NK-92 treated with Interleukin-12 subunit alpha and Interleukin-12 subunit beta, amount 100 ng/mL, for 24 hours (cell line): ENCODE results near the gene TRIM47.

ENCODE experiments used
- DNase-seq: peaks from one replicate; lab custom pipeline; 2025; lab: John Stamatoyannopoulos, UW

Gene TRIM47

GRCh38 chr17:75828741-75829140 lies 49.6 kb downstream of the TRIM47 start:
- DNase-seq = no peak

DNA sequence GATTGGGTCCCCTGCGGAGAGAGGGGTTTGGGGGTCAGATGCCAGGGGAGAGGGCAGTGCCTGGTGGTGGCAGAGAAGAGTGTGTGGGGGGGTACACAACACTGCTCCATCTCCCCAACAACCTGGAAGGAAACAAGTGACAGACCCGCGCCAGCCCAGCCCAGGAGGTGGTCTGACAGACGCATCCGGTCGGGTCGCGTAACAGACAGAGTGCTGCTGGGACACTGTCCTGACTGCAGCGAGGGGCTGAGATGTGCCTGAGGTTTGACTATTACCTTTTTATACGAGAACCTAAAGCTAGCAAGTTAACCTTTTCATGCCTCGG lies 50.3 kb downstream of the TRIM47 start:
- no peak for DNase-seq

- no peak for DNase-seq
These were observed 50.9 kb downstream of the TRIM47 start for GRCh38 chr17:75827308-75828075.

DNA sequence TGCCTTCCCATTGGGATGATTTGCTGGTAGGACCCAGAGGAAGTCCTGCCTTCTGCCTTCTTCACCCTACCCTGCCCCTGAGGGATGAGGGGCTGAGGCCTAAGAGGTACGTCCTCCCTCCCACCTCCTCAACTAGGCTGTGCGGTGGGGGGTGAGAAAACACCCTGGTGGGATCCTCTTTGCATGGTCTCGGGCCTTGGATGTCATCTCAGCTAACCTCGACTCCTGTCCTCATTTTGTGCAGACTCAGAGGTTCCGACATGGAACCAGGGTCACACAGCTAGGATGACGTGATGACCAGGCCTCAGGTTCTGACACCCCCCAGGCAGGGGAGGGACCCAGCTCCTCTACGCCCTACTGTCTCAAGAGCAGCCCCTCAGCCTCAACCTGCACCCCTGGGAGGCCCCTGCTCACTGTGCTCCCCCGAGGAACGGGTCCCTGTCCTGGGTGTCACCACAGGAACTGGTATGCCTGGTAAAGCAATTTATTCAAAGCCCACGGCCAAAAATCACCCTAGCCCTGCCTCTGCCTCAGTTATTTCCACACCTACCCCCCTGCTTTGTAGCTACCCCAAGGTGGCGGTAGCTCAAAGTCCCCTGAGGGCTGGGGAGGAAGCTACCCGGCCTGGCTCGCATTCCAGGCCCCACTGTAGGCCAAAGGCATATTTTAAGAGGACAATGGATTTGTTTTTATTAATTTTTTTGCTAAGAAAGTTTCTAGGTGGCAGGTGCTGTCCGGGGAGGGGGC lies 51.6 kb downstream of the TRIM47 start:
- no peak for DNase-seq

DNA sequence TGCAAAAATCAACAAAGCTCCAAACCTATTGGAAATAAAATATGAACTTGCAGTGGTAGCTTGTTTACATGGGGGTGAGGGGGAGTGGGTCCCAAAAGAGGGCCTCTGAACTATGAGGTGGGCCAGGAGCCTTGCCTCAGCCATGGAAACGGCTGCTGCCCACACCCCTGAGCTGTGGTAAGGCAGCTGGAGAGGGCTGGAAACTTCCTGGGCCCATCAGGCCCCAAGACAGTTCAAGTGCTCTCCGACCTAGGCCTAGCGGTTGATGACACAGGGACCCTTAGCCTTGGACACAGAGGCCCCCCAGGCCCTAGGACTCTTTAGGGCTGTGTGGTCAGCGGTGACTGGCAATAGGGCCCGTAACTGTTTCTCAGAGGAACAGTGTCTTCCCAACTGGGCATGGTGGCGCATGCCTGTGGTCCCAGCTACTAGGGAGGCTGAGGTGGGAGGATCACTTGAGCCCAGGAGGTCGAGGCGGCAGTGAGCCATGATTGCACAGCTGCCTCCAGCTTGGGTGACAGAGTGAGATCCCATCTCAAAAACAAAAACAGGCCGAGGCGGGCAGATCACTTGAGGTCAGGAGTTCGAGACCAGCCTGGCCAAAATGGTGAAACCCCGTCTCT lies 52.5 kb downstream of the TRIM47 start:
- no peak for DNase-seq

GRCh38 chr17:75825149-75825552 lies 53.2 kb downstream of the TRIM47 start:
- DNase-seq = no peak

- no peak for DNase-seq
These were observed 53.7 kb downstream of the TRIM47 start for GRCh38 chr17:75824666-75825065.
